ENCODE data around the gene VSTM2B. TPM values are rescaled to one million over a fixed set of nuclear protein-coding genes. Genes with fewer than 3 reads are reported as not detected.

The VSTM2B gene
- total RNA-seq, 4 donors from 2014 or later = not detected

DNA sequence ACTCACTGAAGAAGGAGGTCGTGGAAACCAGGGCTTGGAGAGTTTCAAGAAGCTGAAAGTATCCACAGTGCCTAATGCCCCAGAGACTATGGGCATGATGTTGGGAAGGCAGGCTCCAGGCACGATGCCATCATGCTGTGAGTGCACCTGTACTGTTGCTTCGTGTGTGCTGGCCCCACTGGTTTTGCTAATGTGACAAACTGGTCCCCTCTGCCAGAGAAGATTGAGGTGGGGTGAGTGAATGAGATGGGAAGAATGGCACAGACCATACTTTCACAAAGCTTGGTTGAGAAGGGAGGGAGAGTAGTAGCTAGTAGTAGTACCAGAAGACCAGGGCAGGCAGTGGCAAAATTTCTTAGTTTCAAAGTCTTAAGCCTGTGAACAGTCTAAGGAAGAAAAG is 61.3 kb downstream of the VSTM2B start:
- Histone ChIP-seq H3K36me3 (no peaks in the 10 kb centered on the region), H3K27ac (no peak overlapping the region), H3K27me3 (peaks cover 6% of the 10 kb centered on the region), H3K9me3 (no peaks in the 10 kb centered on the region), H3K4me1 (no peaks in the 10 kb centered on the region), H3K4me3 (no peak overlapping the region)
- in situ Hi-C loops (cut with MboI; ENCODE audit: low pct_ligation_motif_present in 1 of 4, low pct_unique_long_range_greater_than_20kb in 1 of 4, low sequenced_read_pairs in 3 of 4) = no loop called here
- WGBS, 2 donors (ENCODE audit: low coverage in 1 of 2) = 69 to 75% methylated on average over 2 to 3 of the region's 3 CpGs
- DNase-seq = no peak
- TF ChIP-seq, protein P1, sequence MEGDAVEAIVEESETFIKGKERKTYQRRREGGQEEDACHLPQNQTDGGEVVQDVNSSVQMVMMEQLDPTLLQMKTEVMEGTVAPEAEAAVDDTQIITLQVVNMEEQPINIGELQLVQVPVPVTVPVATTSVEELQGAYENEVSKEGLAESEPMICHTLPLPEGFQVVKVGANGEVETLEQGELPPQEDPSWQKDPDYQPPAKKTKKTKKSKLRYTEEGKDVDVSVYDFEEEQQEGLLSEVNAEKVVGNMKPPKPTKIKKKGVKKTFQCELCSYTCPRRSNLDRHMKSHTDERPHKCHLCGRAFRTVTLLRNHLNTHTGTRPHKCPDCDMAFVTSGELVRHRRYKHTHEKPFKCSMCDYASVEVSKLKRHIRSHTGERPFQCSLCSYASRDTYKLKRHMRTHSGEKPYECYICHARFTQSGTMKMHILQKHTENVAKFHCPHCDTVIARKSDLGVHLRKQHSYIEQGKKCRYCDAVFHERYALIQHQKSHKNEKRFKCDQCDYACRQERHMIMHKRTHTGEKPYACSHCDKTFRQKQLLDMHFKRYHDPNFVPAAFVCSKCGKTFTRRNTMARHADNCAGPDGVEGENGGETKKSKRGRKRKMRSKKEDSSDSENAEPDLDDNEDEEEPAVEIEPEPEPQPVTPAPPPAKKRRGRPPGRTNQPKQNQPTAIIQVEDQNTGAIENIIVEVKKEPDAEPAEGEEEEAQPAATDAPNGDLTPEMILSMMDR (IDR thresholded peaks at IDR 0.05) = no peak
- TF ChIP-seq POLR2A (IDR thresholded peaks at IDR 0.05) = no peak
- no peak for TF ChIP-seq EP300 (IDR thresholded peaks at IDR 0.05; ENCODE audit: low read depth)
- no peak for TF ChIP-seq POLR2AphosphoS5 (IDR thresholded peaks at IDR 0.05)
- intact Hi-C loops (cut with DNase I; ENCODE audit: low total_unique reads) = no loop called here

DNA sequence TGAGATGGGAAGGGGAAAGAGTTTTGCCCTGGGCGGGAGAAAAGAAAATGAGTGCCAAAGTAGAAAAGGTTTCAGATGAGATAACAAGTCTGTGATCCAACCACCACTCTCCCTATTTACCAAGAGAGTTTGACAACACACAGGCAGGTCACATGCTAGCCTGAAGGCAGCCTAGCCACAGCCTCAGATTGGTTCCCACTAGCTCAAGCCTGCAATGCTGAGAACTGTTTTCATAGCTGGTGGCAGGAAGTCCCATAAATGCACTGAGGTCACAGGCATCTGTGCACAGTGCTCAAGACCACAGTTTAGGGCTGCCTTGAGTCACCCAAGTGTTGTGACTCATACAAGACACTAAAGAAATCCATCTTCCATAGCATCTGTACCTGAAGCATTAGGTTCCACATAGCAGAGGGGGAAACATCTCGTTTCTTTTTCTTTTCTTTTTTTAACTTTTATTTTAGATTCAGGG is 61.8 kb downstream of the VSTM2B start:
- Histone ChIP-seq H3K9me3 (no peaks in the 10 kb centered on the region), H3K36me3 (no peaks in the 10 kb centered on the region), H3K4me3 (no peak overlapping the region), H3K4me1 (no peaks in the 10 kb centered on the region), H3K27ac (no peak overlapping the region), H3K27me3 (peaks cover 11% of the 10 kb centered on the region)
- 35 to 36% methylated on average over 2 of the region's 2 CpGs for WGBS, 2 donors (ENCODE audit: low coverage in 1 of 2)
- DNase-seq = peak; percentile 19
- in situ Hi-C loops (cut with MboI; ENCODE audit: low pct_ligation_motif_present in 1 of 4, low pct_unique_long_range_greater_than_20kb in 1 of 4, low sequenced_read_pairs in 3 of 4) (no loop called here), intact Hi-C loops (cut with DNase I; ENCODE audit: low total_unique reads) (no loop called here)
- TF ChIP-seq POLR2A (IDR thresholded peaks at IDR 0.05) (no peak), POLR2AphosphoS5 (IDR thresholded peaks at IDR 0.05) (no peak), EP300 (IDR thresholded peaks at IDR 0.05; ENCODE audit: low read depth) (no peak)
- TF ChIP-seq, protein P1 (IDR thresholded peaks at IDR 0.05) = no peak

DNA sequence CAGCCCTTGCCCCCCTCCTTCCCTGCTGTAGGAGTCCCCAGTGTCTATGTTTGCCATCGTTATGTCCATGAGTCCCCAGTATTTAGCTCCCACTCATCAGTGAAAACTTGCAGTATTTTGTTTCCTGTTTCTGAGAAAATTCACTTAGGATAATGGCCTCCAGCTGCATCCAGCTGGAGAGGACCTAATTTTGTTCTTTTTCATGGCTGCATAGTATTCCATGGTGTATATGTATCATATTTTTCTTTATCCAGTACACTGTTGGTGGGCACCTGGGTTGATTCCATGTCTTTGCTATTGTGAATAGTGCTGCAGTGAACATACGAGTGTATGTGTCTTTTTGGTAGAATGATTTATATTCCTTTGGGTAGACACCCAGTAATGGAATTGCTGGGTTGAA is 62.3 kb downstream of the VSTM2B start:
- no peak for TF ChIP-seq POLR2A (IDR thresholded peaks at IDR 0.05)
- no peak for TF ChIP-seq POLR2AphosphoS5 (IDR thresholded peaks at IDR 0.05)
- TF ChIP-seq, protein P1 (IDR thresholded peaks at IDR 0.05) = no peak
- TF ChIP-seq EP300 (IDR thresholded peaks at IDR 0.05; ENCODE audit: low read depth) = no peak
- no peak overlapping the region for H3K4me3 ChIP-seq
- no peak for DNase-seq
- H3K9me3 ChIP-seq = no peaks in the 10 kb centered on the region
- in situ Hi-C loops (cut with MboI; ENCODE audit: low pct_ligation_motif_present in 1 of 4, low pct_unique_long_range_greater_than_20kb in 1 of 4, low sequenced_read_pairs in 3 of 4) (no loop called here), intact Hi-C loops (cut with DNase I; ENCODE audit: low total_unique reads) (no loop called here)
- H3K27me3 ChIP-seq = peaks cover 12% of the 10 kb centered on the region
- H3K27ac ChIP-seq = no peak overlapping the region
- no peaks in the 10 kb centered on the region for H3K4me1 ChIP-seq
- WGBS, 2 donors (ENCODE audit: low coverage in 1 of 2) = 87 to 92% methylated on average over 2 of the region's 2 CpGs
- no peaks in the 10 kb centered on the region for H3K36me3 ChIP-seq

DNA sequence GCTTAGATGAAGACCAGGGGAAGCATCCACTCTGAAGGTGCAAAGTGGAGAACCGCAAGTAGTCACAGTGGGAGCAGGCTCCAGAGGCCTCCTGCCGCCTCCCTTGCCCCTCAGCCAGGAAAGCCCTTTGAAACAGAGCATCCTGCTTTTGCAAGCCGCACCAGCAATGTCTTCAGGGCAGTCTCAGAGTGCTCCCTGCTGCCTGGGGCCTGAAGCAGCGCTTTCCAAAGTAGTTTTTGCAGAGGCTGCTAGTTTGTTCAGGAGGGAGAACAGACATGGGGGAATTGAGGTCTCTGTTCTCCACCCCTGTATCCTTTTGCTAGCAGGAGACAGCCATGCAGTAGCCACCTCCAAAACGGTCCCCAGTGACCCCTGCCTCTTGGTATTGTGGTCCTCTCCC is 64.5 kb downstream of the VSTM2B start:
- 0 to 47% methylated on average over 1 to 5 of the region's 5 CpGs for WGBS, 2 donors (ENCODE audit: low coverage in 1 of 2)
- intact Hi-C loops (cut with DNase I; ENCODE audit: low total_unique reads) (no loop called here), in situ Hi-C loops (cut with MboI; ENCODE audit: low pct_ligation_motif_present in 1 of 4, low pct_unique_long_range_greater_than_20kb in 1 of 4, low sequenced_read_pairs in 3 of 4) (no loop called here)
- Histone ChIP-seq H3K9me3 (no peaks in the 10 kb centered on the region), H3K4me1 (no peaks in the 10 kb centered on the region), H3K4me3 (no peak overlapping the region), H3K27me3 (peaks cover 18% of the 10 kb centered on the region), H3K27ac (no peak overlapping the region), H3K36me3 (no peaks in the 10 kb centered on the region)
- DNase-seq = no peak
- TF ChIP-seq EP300 (IDR thresholded peaks at IDR 0.05; ENCODE audit: low read depth) (no peak), POLR2AphosphoS5 (IDR thresholded peaks at IDR 0.05) (no peak), POLR2A (IDR thresholded peaks at IDR 0.05) (no peak)
- TF ChIP-seq, protein P1 (IDR thresholded peaks at IDR 0.05) = no peak
